Stomach (tissue), 4 donors: ENCODE results near the gene FRG2B.

Experiments
- EP300 ChIP-seq: sonication (generic); formaldehyde crosslinking; IDR thresholded peaks from one replicate; pipeline ENCODE4 v1.6.1; 2017; ENCODE audit warnings: antibody characterized with exemption
- POLR2A ChIP-seq, 4 donors: fragments of 450-650 bp; IDR thresholded peaks; one replicate each; pipeline ENCODE4 v1.6.1; 2016; ENCODE audit warnings: antibody characterized with exemption in 4 of 4, control low read depth in 2 of 4, mild to moderate bottlenecking in 1 of 4, moderate library complexity in 1 of 4
- POLR2AphosphoS5 ChIP-seq, 3 donors: sonication (generic); formaldehyde crosslinking; IDR thresholded peaks; one replicate each; pipeline ENCODE4 v1.6.1; 2016; ENCODE audit warnings: antibody characterized with exemption in 3 of 3
- TF ChIP-seq, protein P1 (sequence below), 7 experiments: fragments of 450-650 bp in 4 of 7; fragments of 200-600 bp in 3 of 7; sonication (generic) in 3 of 7; IDR thresholded peaks; one replicate each; pipeline ENCODE4 v1.5.1; 2016 to 2019; ENCODE audit warnings: antibody characterized with exemption in 7 of 7, control low read depth in 2 of 7, mild to moderate bottlenecking in 1 of 7

DNA sequence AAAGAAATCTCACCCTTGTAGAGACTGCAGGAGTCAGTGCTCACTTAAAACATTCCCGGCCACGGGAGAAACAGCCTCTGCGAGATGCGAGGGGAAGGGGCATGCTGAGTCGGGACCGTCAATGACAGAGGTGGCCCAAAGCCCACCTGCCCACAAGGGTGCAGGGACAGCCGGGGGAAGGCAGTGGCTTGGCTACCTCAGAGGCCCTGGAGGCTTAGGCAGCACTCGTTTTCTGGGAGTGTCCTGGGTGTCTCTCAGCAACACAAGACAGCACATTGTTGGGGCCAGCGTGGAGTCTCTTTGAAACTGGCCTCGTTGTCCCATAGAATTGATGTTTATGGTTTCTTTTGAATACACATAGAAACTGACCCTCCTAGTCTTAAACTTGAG, 35.6 kb downstream of the FRG2B start:
- TF ChIP-seq, protein P1, sequence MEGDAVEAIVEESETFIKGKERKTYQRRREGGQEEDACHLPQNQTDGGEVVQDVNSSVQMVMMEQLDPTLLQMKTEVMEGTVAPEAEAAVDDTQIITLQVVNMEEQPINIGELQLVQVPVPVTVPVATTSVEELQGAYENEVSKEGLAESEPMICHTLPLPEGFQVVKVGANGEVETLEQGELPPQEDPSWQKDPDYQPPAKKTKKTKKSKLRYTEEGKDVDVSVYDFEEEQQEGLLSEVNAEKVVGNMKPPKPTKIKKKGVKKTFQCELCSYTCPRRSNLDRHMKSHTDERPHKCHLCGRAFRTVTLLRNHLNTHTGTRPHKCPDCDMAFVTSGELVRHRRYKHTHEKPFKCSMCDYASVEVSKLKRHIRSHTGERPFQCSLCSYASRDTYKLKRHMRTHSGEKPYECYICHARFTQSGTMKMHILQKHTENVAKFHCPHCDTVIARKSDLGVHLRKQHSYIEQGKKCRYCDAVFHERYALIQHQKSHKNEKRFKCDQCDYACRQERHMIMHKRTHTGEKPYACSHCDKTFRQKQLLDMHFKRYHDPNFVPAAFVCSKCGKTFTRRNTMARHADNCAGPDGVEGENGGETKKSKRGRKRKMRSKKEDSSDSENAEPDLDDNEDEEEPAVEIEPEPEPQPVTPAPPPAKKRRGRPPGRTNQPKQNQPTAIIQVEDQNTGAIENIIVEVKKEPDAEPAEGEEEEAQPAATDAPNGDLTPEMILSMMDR (IDR thresholded peaks at IDR 0.05), result no peak
- no peak for TF ChIP-seq POLR2AphosphoS5 (IDR thresholded peaks at IDR 0.05)
- no peak for TF ChIP-seq POLR2A (IDR thresholded peaks at IDR 0.05)
- no peak for TF ChIP-seq EP300
